HepG2 (cell line): ENCODE measurements around the gene CAPZB. TPM values are rescaled to one million over a fixed set of nuclear protein-coding genes. Genes with fewer than 3 reads are reported as not detected.

Source experiments
- ATAC-seq: fragments of 200-7000 bp; cut with Tn5 transposase; 3 replicates; pipeline ENCODE4 v1.9.1; 2020; ENCODE audit warnings: mild to moderate bottlenecking, moderate library complexity
- BruUV-seq: library from RNA; stranded (reverse); fragments of 400-500 nt; replicated peaks from 2 replicates; lab custom pipeline; 2021; lab: Mats Ljungman, UMichigan
- CTCF ChIA-PET: fragments of 300-600 bp; formaldehyde crosslinking; extraction: SDS; loops from one replicate; lab custom pipeline; 2021; ENCODE audit warnings: low total read pairs, inconsistent platforms, low intra/inter-chr PET ratio; lab: Yijun Ruan, JAX
- POLR2A ChIA-PET: fragments of 350-600 bp; sonication (Branson Sonifier 250); formaldehyde crosslinking; loops from one replicate; lab custom pipeline; 2020; ENCODE audit warnings: antibody characterized with exemption, inconsistent platforms; lab: Yijun Ruan, JAX
- DNase-seq: peaks from one replicate; pipeline ENCODE4 v3.0.0-alpha.2; 2015; ENCODE audit warnings: low spot score
- FAIRE-seq: peaks from 3 replicates; lab custom pipeline; 2011; peaks lifted over from hg19 to GRCh38; lab: Jason Lieb, UNC
- H2AFZ ChIP-seq: one replicate; pipeline ENCODE4 v1.6.1; 2011; ENCODE audit warnings: low read length, inconsistent platforms
- H3K27ac ChIP-seq: fragments of 300-600 bp; 3 replicates; pipeline ENCODE4 v1.8.0; 2011; ENCODE audit warnings: mixed run types, mild to moderate bottlenecking, mixed read lengths, low read length, inconsistent platforms; ENCODE audit not compliant: insufficient read depth; ENCODE audit errors: extremely low read length
- H3K27me3 ChIP-seq, 2 experiments: fragments of 200-600 bp in 1 of 2; 2 replicates in 1 of 2; 3 replicates in 1 of 2; pipeline versions ENCODE4 v1.6.0 to v1.8.0; 2011; ENCODE audit warnings: low read length in 2 of 2, mild to moderate bottlenecking in 2 of 2, moderate library complexity in 2 of 2, inconsistent platforms in 1 of 2; ENCODE audit not compliant: insufficient read depth in 2 of 2, control insufficient read depth in 1 of 2
- H3K36me3 ChIP-seq, 2 experiments: fragments of 200-600 bp in 1 of 2; replicated peaks in 1 of 2; 2 replicates in 1 of 2; 3 replicates in 1 of 2; pipeline versions ENCODE4 v1.5.1 to v1.8.0; 2011; ENCODE audit warnings: low read length in 2 of 2, inconsistent platforms in 1 of 2; ENCODE audit not compliant: insufficient read depth in 2 of 2, control insufficient read depth in 1 of 2
- H3K4me1 ChIP-seq: 2 replicates; pipeline ENCODE4 v1.5.1; 2012; ENCODE audit warnings: low read length, inconsistent platforms; ENCODE audit not compliant: insufficient read depth
- H3K4me2 ChIP-seq: 2 replicates; pipeline ENCODE4 v1.6.0; 2011; ENCODE audit warnings: low read depth, low read length, inconsistent platforms
- H3K4me3 ChIP-seq, 3 experiments: fragments of 200-600 bp in 1 of 3; sonication (generic), shearing (Covaris generic) in 1 of 3; replicated peaks in 1 of 3; 2 replicates each; pipeline ENCODE4 v1.5.1; 2011 to 2016; ENCODE audit warnings: low read length in 3 of 3, inconsistent platforms in 2 of 3, low read depth in 2 of 3, mild to moderate bottlenecking in 2 of 3, control low read depth in 1 of 3, mixed read lengths in 1 of 3; ENCODE audit not compliant: insufficient read depth in 1 of 3
- H3K79me2 ChIP-seq: one replicate; pipeline ENCODE4 v1.6.1; 2011; ENCODE audit warnings: low read length, inconsistent platforms; ENCODE audit not compliant: insufficient read depth
- H3K9ac ChIP-seq: 2 replicates; pipeline ENCODE4 v1.6.0; 2011; ENCODE audit warnings: mild to moderate bottlenecking, low read depth, low read length, inconsistent platforms; ENCODE audit not compliant: insufficient read depth
- H3K9me3 ChIP-seq: 2 replicates; pipeline ENCODE4 v1.5.1; 2012; ENCODE audit warnings: mild to moderate bottlenecking, low read length
- H4K20me1 ChIP-seq: 2 replicates; pipeline ENCODE4 v1.6.0; 2011; ENCODE audit warnings: inconsistent platforms, mild to moderate bottlenecking, low read length, moderate library complexity; ENCODE audit not compliant: insufficient read depth
- EEA1 ChIP-seq: sonication (generic); formaldehyde crosslinking; IDR thresholded peaks from 2 replicates; pipeline ENCODE4 v1.5.1; 2020; ENCODE audit warnings: mild to moderate bottlenecking, missing genetic modification reagents, borderline replicate concordance
- GZF1 ChIP-seq: sonication (generic); formaldehyde crosslinking; IDR thresholded peaks from 2 replicates; pipeline ENCODE4 v1.5.1; 2020; ENCODE audit warnings: mild to moderate bottlenecking, missing genetic modification reagents
- KDM3A ChIP-seq: IDR thresholded peaks from 2 replicates; pipeline ENCODE4 v1.6.1; 2018; ENCODE audit warnings: low read depth, missing compliant biosample characterization
- MAFG ChIP-seq: sonication (generic); formaldehyde crosslinking; IDR thresholded peaks from 2 replicates; pipeline ENCODE4 v1.5.1; 2020; ENCODE audit warnings: mild to moderate bottlenecking, missing genetic modification reagents
- MAFK ChIP-seq, 2 experiments: IDR thresholded peaks in 1 of 2; conservative IDR thresholded peaks in 1 of 2; 2 replicates each; pipeline ENCODE4 v1.6.1; 2011; ENCODE audit warnings: improper control_type of control experiment in 2 of 2, low read length in 2 of 2
- MYC ChIP-seq: sonication (generic); formaldehyde crosslinking; IDR thresholded peaks from 2 replicates; pipeline ENCODE4 v1.9.0; 2021; ENCODE audit warnings: missing genetic modification reagents, borderline replicate concordance
- NRL ChIP-seq: sonication (generic); formaldehyde crosslinking; IDR thresholded peaks from 2 replicates; pipeline ENCODE4 v1.5.0; 2020; ENCODE audit warnings: missing genetic modification reagents, mild to moderate bottlenecking, moderate library complexity, borderline replicate concordance
- RXRB ChIP-seq: IDR thresholded peaks from 2 replicates; pipeline ENCODE4 v1.6.1; 2016; ENCODE audit warnings: borderline replicate concordance, missing genetic modification reagents, missing compliant biosample characterization
- U2AF1 ChIP-seq: fragments of 200-400 bp; formaldehyde crosslinking; optimal IDR thresholded peaks from 2 replicates; pipeline ENCODE3; 2017; ENCODE audit warnings: mild to moderate bottlenecking, low read depth, low read length
- ZNF891 ChIP-seq: sonication (generic); formaldehyde crosslinking; IDR thresholded peaks from 2 replicates; pipeline ENCODE4 v1.5.0; 2020; ENCODE audit warnings: mild to moderate bottlenecking, missing genetic modification reagents
- ZSCAN12 ChIP-seq: sonication (generic); formaldehyde crosslinking; IDR thresholded peaks from 2 replicates; pipeline ENCODE4 v1.9.0; 2021; ENCODE audit warnings: mild to moderate bottlenecking, missing genetic modification reagents
- WGBS: methylation state at CpG from one replicate; pipeline ENCODE4 v1.1.6; 2017; ENCODE audit warnings: low lambda C conversion rate; 5-methylcytosine and 5-hydroxymethylcytosine counted together
- in situ Hi-C: cut with HindIII; loops from 2 replicates; pipeline ENCODE4 v1.10.0; 2017; ENCODE audit warnings: low pct_unique_long_range_greater_than_20kb; ENCODE audit not compliant: extremely low pct_ligation_motif_present
- intact Hi-C: fragments of 100-400 bp; cut with micrococcal nuclease; formaldehyde crosslinking; loops from one replicate; pipeline ENCODE4 v1.10.0; 2022; ENCODE audit not compliant: unreplicated experiment
- polyA plus RNA-seq, 8 experiments: library from polyadenylated mRNA; depleted of rRNA in 3 of 8; stranded (reverse) in 7 of 8; unstranded in 1 of 8; fragments of >200 nt; fragmentation: Illumina TruSeq in 4 of 8; extraction: Trizol in 4 of 8; gene quantifications; 2 replicates each; pipeline versions ENCODE4 v1.2.1 to v1.2.3, GENCODE V29; 2011 to 2016; ENCODE audit warnings: low read depth in 4 of 8, missing spikeins in 1 of 8, mixed read lengths in 1 of 8; ENCODE audit not compliant: insufficient read depth in 1 of 8
- total RNA-seq, 5 experiments: library from RNA; depleted of rRNA; stranded (reverse); fragments of >200 nt; fragmentation: Illumina TruSeq; extraction: Trizol; gene quantifications; 2 replicates each; pipeline ENCODE4 v1.2.3, GENCODE V29; 2016; ENCODE audit warnings: low read depth in 1 of 5
- TF ChIP-seq, protein P1 (sequence below): sonication (generic); formaldehyde crosslinking; IDR thresholded peaks from 2 replicates; pipeline ENCODE4 v1.8.1; 2022; ENCODE audit warnings: low read depth, mild to moderate bottlenecking, missing genetic modification reagents
- TF ChIP-seq, protein P2 (sequence below): sonication (generic); formaldehyde crosslinking; IDR thresholded peaks from 2 replicates; pipeline ENCODE4 v1.4.0; 2020; ENCODE audit warnings: missing genetic modification reagents, borderline replicate concordance
- TF ChIP-seq, protein P3 (sequence below): sonication (generic); formaldehyde crosslinking; IDR thresholded peaks from 2 replicates; pipeline ENCODE4 v1.4.0; 2020; ENCODE audit warnings: mild to moderate bottlenecking, missing genetic modification reagents
- TF ChIP-seq, protein P4 (sequence below): sonication (generic); formaldehyde crosslinking; conservative IDR thresholded peaks from 2 replicates; pipeline ENCODE4 v1.4.0; 2020; ENCODE audit warnings: mild to moderate bottlenecking, missing genetic modification reagents, moderate library complexity

CAPZB gene
- total and polyA plus RNA-seq, 2 of the 13 experiments (the other 11 are each of a cell fraction or from before 2014, with no cell fraction given) = 58.9 to 76.9 TPM

DNA sequence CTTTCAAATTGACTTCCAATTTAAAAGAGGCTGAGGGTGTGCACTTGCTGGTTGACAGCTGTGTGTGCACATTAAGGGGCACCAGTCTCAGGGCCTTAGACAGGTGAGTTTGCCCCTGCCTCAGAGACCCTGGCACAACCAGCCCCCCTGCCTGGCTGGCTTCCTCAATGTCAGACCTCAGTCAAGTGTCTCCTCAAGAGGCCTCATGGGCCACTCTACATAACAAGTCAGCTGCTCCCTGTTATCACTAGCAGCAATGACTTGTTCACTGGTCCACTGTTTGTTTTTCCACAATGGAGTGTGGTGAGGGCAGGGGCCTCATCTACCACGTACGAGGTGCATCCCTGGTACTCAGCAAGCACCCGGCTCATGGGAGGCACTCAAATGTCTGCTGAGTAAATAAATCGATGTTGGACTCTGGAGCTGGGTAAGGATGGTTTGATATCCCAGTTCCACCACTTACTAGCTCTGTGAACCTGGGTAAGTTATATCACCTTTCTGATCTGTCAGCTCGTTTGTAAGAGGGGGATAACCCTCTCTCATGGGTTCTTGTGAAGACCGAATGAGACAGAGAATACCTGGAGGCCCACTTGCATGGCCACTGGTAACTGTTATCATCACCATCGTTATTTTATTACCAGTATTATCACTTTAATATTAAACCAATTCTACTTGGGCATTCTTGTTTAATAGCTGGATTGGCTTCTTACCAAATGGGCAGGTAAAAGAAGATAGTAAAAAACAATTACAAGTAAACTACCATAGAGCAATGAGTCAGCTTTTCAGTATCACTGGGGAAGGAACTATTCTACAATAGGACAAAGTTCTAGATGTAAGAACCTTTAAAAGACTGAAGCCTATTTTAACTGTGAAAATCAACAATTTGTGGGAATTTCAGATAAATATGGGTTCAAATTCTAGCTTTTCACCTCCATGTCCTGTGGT lies 108.6 kb downstream of the CAPZB start:
- no peaks in the 10 kb centered on the region for H3K27me3 ChIP-seq
- H2AFZ ChIP-seq = no peak overlapping the region
- intact Hi-C loops (no loop called here), in situ Hi-C loops (no loop called here)
- H4K20me1 ChIP-seq = 0 out of 2 replicates have a peak, but pooled peaks cover 3% of the 10 kb centered on the region
- H3K4me3 ChIP-seq = no peak overlapping the region
- ChIA-PET POLR2A (no interaction called here), CTCF (no interaction called here)
- TF ChIP-seq ZSCAN12 (CRISPR knock-in tag) (no peak), KDM3A (CRISPR knock-in tag) (no peak), U2AF1 (no peak), GZF1 (no peak), ZNF891 (CRISPR knock-in tag) (no peak), RXRB (CRISPR knock-in tag) (no peak), NRL (CRISPR knock-in tag) (no peak), EEA1 (no peak), MAFK (conservative IDR thresholded peaks at IDR 0.05 in 1 of 2, IDR thresholded peaks at IDR 0.05 in 1 of 2; ENCODE audit: low read length in 2 of 2) (no peak), MAFG (CRISPR knock-in tag) (no peak), MYC (CRISPR knock-in tag) (no peak)
- TF ChIP-seq, protein P1, sequence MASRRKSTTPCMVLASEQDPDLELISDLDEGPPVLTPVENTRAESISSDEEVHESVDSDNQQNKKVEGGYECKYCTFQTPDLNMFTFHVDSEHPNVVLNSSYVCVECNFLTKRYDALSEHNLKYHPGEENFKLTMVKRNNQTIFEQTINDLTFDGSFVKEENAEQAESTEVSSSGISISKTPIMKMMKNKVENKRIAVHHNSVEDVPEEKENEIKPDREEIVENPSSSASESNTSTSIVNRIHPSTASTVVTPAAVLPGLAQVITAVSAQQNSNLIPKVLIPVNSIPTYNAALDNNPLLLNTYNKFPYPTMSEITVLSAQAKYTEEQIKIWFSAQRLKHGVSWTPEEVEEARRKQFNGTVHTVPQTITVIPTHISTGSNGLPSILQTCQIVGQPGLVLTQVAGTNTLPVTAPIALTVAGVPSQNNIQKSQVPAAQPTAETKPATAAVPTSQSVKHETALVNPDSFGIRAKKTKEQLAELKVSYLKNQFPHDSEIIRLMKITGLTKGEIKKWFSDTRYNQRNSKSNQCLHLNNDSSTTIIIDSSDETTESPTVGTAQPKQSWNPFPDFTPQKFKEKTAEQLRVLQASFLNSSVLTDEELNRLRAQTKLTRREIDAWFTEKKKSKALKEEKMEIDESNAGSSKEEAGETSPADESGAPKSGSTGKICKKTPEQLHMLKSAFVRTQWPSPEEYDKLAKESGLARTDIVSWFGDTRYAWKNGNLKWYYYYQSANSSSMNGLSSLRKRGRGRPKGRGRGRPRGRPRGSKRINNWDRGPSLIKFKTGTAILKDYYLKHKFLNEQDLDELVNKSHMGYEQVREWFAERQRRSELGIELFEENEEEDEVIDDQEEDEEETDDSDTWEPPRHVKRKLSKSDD (CRISPR knock-in tag) = no peak
- TF ChIP-seq, protein P2, sequence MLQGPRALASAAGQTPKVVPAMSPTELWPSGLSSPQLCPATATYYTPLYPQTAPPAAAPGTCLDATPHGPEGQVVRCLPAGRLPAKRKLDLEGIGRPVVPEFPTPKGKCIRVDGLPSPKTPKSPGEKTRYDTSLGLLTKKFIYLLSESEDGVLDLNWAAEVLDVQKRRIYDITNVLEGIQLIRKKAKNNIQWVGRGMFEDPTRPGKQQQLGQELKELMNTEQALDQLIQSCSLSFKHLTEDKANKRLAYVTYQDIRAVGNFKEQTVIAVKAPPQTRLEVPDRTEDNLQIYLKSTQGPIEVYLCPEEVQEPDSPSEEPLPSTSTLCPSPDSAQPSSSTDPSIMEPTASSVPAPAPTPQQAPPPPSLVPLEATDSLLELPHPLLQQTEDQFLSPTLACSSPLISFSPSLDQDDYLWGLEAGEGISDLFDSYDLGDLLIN = no peak
- TF ChIP-seq, protein P3, sequence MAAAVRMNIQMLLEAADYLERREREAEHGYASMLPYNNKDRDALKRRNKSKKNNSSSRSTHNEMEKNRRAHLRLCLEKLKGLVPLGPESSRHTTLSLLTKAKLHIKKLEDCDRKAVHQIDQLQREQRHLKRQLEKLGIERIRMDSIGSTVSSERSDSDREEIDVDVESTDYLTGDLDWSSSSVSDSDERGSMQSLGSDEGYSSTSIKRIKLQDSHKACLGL (CRISPR knock-in tag) = no peak
- TF ChIP-seq, protein P4, sequence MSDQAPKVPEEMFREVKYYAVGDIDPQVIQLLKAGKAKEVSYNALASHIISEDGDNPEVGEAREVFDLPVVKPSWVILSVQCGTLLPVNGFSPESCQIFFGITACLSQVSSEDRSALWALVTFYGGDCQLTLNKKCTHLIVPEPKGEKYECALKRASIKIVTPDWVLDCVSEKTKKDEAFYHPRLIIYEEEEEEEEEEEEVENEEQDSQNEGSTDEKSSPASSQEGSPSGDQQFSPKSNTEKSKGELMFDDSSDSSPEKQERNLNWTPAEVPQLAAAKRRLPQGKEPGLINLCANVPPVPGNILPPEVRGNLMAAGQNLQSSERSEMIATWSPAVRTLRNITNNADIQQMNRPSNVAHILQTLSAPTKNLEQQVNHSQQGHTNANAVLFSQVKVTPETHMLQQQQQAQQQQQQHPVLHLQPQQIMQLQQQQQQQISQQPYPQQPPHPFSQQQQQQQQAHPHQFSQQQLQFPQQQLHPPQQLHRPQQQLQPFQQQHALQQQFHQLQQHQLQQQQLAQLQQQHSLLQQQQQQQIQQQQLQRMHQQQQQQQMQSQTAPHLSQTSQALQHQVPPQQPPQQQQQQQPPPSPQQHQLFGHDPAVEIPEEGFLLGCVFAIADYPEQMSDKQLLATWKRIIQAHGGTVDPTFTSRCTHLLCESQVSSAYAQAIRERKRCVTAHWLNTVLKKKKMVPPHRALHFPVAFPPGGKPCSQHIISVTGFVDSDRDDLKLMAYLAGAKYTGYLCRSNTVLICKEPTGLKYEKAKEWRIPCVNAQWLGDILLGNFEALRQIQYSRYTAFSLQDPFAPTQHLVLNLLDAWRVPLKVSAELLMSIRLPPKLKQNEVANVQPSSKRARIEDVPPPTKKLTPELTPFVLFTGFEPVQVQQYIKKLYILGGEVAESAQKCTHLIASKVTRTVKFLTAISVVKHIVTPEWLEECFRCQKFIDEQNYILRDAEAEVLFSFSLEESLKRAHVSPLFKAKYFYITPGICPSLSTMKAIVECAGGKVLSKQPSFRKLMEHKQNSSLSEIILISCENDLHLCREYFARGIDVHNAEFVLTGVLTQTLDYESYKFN (CRISPR knock-in tag) = no peak
- no peak overlapping the region for H3K4me2 ChIP-seq
- H3K4me1 ChIP-seq = peaks cover 13% of the 10 kb centered on the region; the same call in 1 of the 2 replicates
- H3K79me2 ChIP-seq = no peaks in the 10 kb centered on the region
- peaks cover 30 to 83% of the 10 kb centered on the region in 2 experiments for H3K36me3 ChIP-seq
- no peak for ATAC-seq
- 91% methylated on average over 6 of the region's 7 CpGs for WGBS
- no peak overlapping the region for H3K9ac ChIP-seq
- no peaks in the 10 kb centered on the region for H3K9me3 ChIP-seq
- DNase-seq = no peak
- FAIRE-seq = no peak
- no peak overlapping the region for H3K27ac ChIP-seq
- BruUV-seq = TSS peak; percentile 21
